Fibroblast of the aortic adventitia (primary cell): ENCODE data around the gene DNAAF3. TPM values are rescaled to one million over a fixed set of nuclear protein-coding genes. Genes with fewer than 3 reads are reported as not detected.

ENCODE experiments used
- DNase-seq: peaks from one replicate; pipeline ENCODE4 v3.0.0-alpha.2; 2010; ENCODE audit warnings: low read depth
- H3K4me3 ChIP-seq: 2 replicates; pipeline ENCODE4 v1.5.1; 2011; ENCODE audit warnings: low read depth, mild to moderate bottlenecking, control low read depth, low read length, moderate library complexity
- total RNA-seq: library from RNA; depleted of rRNA; stranded (reverse); fragments of >200 nt; gene quantifications from 2 replicates; pipeline ENCODE4 v1.2.3, GENCODE V29; 2012; ENCODE audit warnings: low replicate concordance
- TF ChIP-seq, protein P1 (sequence below): IDR thresholded peaks from 2 replicates; pipeline ENCODE4 v1.5.1; 2011; ENCODE audit warnings: mild to moderate bottlenecking, low read length, control low read depth, inconsistent platforms; ENCODE audit not compliant: insufficient read depth

The DNAAF3 gene
- total RNA-seq, 1 donor = 1.5 TPM

DNA sequence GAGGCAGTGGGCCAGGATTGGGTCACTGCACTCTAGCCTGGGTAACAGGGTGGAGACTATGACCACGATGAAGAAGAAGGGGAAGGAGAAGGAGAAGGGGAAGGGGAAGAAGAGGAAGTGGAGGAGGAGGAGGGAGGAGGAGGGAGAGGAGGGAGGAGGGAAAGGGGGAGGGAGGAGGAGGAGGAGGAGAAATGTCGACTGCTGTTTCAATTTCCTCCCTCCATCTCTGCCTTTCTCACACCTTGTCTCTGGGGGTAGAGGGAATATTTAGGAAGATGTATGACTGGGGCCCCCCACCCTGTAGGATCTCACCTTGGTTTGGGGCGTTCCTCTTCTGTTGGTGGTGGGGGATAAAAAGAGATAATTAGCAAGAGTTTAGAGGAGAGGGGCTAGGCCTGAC, 21.2 kb downstream of the DNAAF3 start:
- TF ChIP-seq, protein P1, sequence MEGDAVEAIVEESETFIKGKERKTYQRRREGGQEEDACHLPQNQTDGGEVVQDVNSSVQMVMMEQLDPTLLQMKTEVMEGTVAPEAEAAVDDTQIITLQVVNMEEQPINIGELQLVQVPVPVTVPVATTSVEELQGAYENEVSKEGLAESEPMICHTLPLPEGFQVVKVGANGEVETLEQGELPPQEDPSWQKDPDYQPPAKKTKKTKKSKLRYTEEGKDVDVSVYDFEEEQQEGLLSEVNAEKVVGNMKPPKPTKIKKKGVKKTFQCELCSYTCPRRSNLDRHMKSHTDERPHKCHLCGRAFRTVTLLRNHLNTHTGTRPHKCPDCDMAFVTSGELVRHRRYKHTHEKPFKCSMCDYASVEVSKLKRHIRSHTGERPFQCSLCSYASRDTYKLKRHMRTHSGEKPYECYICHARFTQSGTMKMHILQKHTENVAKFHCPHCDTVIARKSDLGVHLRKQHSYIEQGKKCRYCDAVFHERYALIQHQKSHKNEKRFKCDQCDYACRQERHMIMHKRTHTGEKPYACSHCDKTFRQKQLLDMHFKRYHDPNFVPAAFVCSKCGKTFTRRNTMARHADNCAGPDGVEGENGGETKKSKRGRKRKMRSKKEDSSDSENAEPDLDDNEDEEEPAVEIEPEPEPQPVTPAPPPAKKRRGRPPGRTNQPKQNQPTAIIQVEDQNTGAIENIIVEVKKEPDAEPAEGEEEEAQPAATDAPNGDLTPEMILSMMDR = no peak
- H3K4me3 ChIP-seq = no peak overlapping the region
- DNase-seq = no peak

DNA sequence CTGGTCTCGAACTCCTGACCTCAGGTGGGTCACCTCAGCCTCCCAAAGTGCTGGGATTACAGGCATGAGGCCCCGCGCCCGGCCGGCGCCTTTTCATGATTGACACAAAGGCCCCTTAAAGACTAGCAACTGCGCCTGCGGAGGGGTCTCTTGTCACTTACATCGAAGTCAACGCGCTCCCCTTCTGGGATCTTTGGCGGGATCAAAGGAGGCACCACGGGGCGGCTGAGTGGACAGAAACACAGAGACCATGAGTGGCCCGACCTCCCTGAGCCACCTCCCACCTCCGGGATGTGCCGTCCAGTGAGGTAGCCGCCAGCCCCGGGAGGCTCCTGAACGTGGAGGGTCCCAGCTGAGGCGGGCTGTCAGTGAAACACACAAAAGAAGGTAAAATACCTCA, 24.7 kb downstream of the DNAAF3 start:
- H3K4me3 ChIP-seq = no peak overlapping the region
- TF ChIP-seq, protein P1 = no peak
- no peak for DNase-seq

DNA sequence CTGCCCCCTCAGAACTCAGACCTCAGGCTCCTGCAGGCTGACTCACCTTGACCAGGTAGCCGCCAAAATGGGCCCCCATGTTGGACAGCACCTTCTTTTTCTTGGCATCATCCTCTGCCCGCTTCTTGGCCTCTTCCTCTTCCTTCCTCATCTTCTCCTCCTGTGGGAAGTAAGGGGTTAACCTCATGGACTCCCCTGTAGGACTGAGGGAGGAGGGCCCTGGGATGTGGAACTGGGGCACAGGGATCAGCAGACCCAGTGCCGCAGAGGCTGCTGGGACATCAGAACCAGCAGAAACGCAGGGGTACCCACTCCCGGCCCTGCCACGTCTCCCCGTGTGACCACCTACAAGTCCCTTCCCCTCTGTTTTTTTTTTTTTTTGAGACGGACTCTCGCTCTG, 28.5 kb downstream of the DNAAF3 start:
- no peak for DNase-seq

DNA sequence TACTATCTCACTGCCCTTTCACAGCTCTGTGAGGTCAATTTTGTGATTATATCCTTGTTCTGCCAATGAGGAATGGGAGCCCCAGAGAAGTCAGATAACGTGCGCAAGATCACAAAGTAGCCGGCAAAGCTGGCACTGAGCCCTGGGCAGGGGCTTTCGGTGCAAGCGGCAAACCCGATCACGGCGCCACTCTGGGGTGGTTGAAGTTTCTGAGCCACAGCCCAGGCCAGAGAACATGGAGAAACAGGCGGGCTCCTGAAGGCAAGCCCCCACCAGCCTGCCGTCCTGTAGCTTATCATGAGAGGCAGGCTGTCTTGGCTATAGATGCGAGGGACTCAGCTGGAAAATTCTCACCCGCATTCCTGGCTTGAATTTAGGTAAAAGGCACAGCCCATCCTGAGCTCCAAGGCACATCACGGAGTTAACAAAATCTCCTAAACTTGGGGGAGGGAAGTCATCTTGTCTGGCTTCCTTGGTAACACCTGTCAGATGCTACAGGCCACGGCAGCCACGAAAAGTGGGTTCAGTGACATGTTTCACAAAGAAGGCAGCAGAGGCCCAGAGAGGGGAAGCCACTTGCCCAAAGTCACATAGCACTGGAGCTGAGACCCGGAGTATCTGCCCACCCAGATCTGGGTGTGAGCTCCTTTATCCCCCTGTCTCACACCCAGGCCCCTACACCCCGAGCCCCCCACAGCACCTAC, 29.9 kb downstream of the DNAAF3 start:
- no peak overlapping the region for H3K4me3 ChIP-seq
- no peak for DNase-seq
- TF ChIP-seq, protein P1 = no peak

More for the DNA sequence above, 28.5 kb downstream of the DNAAF3 start:
- TF ChIP-seq, protein P1 = no peak
- no peak overlapping the region for H3K4me3 ChIP-seq

DNA sequence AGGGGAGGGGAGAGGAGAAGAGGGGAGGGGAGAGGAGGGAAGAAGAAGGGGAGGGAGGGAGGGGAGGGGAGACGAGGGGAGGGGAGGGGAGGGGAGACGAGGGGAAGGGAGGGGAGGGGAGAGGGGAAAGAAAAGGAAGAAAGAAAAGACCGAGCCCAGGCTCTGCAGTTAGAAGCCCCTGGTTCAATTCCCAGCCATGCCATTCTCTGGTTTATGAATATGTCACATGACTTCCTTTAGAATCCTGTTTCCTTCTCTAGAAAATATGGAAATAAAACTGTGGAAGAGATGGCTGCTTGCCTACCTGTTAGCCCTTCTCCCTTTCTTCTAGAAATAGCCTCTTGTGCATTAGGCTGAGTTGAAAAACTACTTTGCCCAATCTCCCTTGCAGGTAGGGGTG, 31.7 kb downstream of the DNAAF3 start:
- no peak overlapping the region for H3K4me3 ChIP-seq
- TF ChIP-seq, protein P1 = no peak
- DNase-seq = no peak

DNA sequence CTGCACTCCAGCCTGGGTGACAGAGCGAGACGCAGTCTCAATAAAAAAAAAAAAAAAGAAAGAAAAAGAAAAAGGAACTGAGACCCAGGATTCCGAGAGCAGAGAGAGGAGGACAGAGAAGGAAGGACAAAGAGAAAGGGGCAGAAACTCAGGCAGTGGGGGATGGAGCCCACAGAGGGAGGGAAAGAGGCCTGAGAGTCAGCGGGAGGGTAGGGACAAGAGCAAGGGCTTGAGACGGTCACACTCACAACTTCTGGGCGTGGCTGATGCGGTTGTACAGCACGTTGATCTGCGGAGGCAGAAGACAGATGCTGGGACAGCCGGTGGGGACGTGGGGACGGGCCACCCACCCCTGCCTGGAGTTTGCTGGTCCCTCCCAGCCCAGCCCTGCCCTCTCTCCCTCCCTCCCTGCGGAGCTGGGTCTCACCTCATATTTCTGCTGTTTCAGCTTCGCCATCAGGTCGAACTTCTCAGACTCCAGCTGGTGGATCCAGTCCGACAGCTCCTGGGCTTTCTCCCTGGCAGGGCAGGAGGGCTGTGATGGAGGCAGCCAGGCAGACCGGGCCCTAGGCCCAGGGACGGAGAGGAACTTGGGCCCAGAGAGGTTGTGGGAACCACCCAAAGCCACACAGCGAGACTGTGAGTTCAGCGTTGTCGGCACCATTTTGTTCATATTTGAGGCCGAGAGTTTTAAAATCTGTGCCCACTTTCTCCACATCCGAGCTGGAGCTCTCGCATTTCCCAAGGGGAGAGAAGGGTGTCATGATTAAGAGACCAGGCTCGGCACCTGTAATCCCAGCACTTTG, 32.6 kb downstream of the DNAAF3 start:
- no peak for DNase-seq
- H3K4me3 ChIP-seq = no peak overlapping the region

More for the DNA sequence above, 32.6 kb downstream of the DNAAF3 start:
- TF ChIP-seq, protein P1 = no peak
